ENCODE data around the gene MN1. TPM values are rescaled to one million over a fixed set of nuclear protein-coding genes. Genes with fewer than 3 reads are reported as not detected.

The MN1 gene
- total and polyA plus RNA-seq, 2 donors (not counting 1 experiment from before 2014, with no cell fraction given): 0.02 to 0.12 TPM

- no peak for TF ChIP-seq CTCF (IDR thresholded peaks at IDR 0.05)
- no peak for TF ChIP-seq EZH2 (IDR thresholded peaks at IDR 0.05; ENCODE audit: borderline replicate concordance, insufficient read depth, low read depth, low read length, poor library complexity, severe bottlenecking)
- DNase-seq (no peak), ATAC-seq (ENCODE audit: low read depth) (no peak)
- ChIA-PET POLR2A (no interaction called here), CTCF (no interaction called here)
- Histone ChIP-seq H3K27ac (ENCODE audit: low read length in 2 of 2) (no peak overlapping the region), H3K4me3 (ENCODE audit: control extremely low read depth in 1 of 5, extremely low read depth in 1 of 5, insufficient read depth in 1 of 5, low read depth in 2 of 5, low read length in 4 of 5) (no peak overlapping the region), H3K4me2 (replicated peaks; ENCODE audit: low read depth, low read length, poor library complexity, severe bottlenecking) (no peak overlapping the region), H3K36me3 (replicated peaks in 1 of 2; ENCODE audit: control extremely low read depth in 1 of 2, control insufficient read depth in 1 of 2, extremely low read depth in 1 of 2, insufficient read depth in 2 of 2, low read length in 1 of 2) (no peaks in the 10 kb centered on the region), H3K27me3 (replicated peaks in 1 of 4; ENCODE audit: control extremely low read depth in 1 of 4, control insufficient read depth in 3 of 4, insufficient read depth in 4 of 4, low read length in 3 of 4) (peaks cover 0 to 7% (median 2%) of the 10 kb centered on the region in 4 experiments), H3K9ac (ENCODE audit: low read length) (no peak overlapping the region), H2AFZ (ENCODE audit: insufficient read depth, low read depth, low read length, poor library complexity, severe bottlenecking) (no peak overlapping the region), H3K9me3 (ENCODE audit: control extremely low read depth in 1 of 3, control insufficient read depth in 2 of 3, insufficient read depth in 1 of 3, low read length in 2 of 3) (no peaks in the 10 kb centered on the region), H4K20me1 (ENCODE audit: control insufficient read depth, insufficient read depth, low read length, poor library complexity, severe bottlenecking) (no peaks in the 10 kb centered on the region), H3K79me2 (ENCODE audit: control insufficient read depth, insufficient read depth, low read length) (no peaks in the 10 kb centered on the region), H3K4me1 (ENCODE audit: control insufficient read depth in 2 of 2, insufficient read depth in 2 of 2, low read length in 2 of 2) (no peaks in the 10 kb centered on the region)
- WGBS (ENCODE audit: insufficient coverage): 85% methylated on average over 13 of the region's 15 CpGs
- Mint-ChIP-seq H3K27ac (no peak overlapping the region), H3K9me3 (ENCODE audit: insufficient read depth) (no peaks in the 10 kb centered on the region), H3K27me3 (peaks cover 24% of the 10 kb centered on the region), H3K4me3 (no peak overlapping the region), H3K4me1 (no peaks in the 10 kb centered on the region)
- intact Hi-C loops (cut with micrococcal nuclease): no loop called here
Observed at GRCh38 chr22:27810609-27811151, 9.1 kb upstream of the MN1 start.

- H3K4me1 ChIP-seq (ENCODE audit: control insufficient read depth in 2 of 2, insufficient read depth in 2 of 2, low read length in 2 of 2): peaks cover 0 to 1% of the 10 kb centered on the region in 2 donors
- H3K27ac Mint-ChIP-seq: no peak overlapping the region
- WGBS (ENCODE audit: insufficient coverage): 82% methylated on average over 11 of the region's 17 CpGs
- DNase-seq (no peak), ATAC-seq (ENCODE audit: low read depth) (no peak)
- POLR2A ChIA-PET: no interaction called here
- no peak overlapping the region for H3K9ac ChIP-seq (ENCODE audit: low read length)
- peaks cover 0 to 9% (median 4%) of the 10 kb centered on the region in 4 experiments for H3K27me3 ChIP-seq (replicated peaks in 1 of 4; ENCODE audit: control extremely low read depth in 1 of 4, control insufficient read depth in 3 of 4, insufficient read depth in 4 of 4, low read length in 3 of 4)
- H3K4me3 Mint-ChIP-seq: no peak overlapping the region
- H3K4me3 ChIP-seq (ENCODE audit: control extremely low read depth in 1 of 5, extremely low read depth in 1 of 5, insufficient read depth in 1 of 5, low read depth in 2 of 5, low read length in 4 of 5): no peak overlapping the region
- H3K27me3 Mint-ChIP-seq: peaks cover 31% of the 10 kb centered on the region
- H3K9me3 Mint-ChIP-seq (ENCODE audit: insufficient read depth): no peaks in the 10 kb centered on the region
- CTCF ChIA-PET: no interaction called here
- H3K4me2 ChIP-seq (replicated peaks; ENCODE audit: low read depth, low read length, poor library complexity, severe bottlenecking): no peak overlapping the region
- H3K4me1 Mint-ChIP-seq: peaks cover 4% of the 10 kb centered on the region
- intact Hi-C loops (cut with micrococcal nuclease): no loop called here
- H3K9me3 ChIP-seq (ENCODE audit: control extremely low read depth in 1 of 3, control insufficient read depth in 2 of 3, insufficient read depth in 1 of 3, low read length in 2 of 3): no peaks in the 10 kb centered on the region
- no peaks in the 10 kb centered on the region for H4K20me1 ChIP-seq (ENCODE audit: control insufficient read depth, insufficient read depth, low read length, poor library complexity, severe bottlenecking)
- no peak overlapping the region for H3K27ac ChIP-seq (ENCODE audit: low read length in 2 of 2)
- TF ChIP-seq CTCF (IDR thresholded peaks at IDR 0.05) (no peak), EZH2 (IDR thresholded peaks at IDR 0.05; ENCODE audit: borderline replicate concordance, insufficient read depth, low read depth, low read length, poor library complexity, severe bottlenecking) (no peak)
- H3K36me3 ChIP-seq (replicated peaks in 1 of 2; ENCODE audit: control extremely low read depth in 1 of 2, control insufficient read depth in 1 of 2, extremely low read depth in 1 of 2, insufficient read depth in 2 of 2, low read length in 1 of 2): no peaks in the 10 kb centered on the region
- H2AFZ ChIP-seq (ENCODE audit: insufficient read depth, low read depth, low read length, poor library complexity, severe bottlenecking): no peak overlapping the region
- H3K79me2 ChIP-seq (ENCODE audit: control insufficient read depth, insufficient read depth, low read length): no peaks in the 10 kb centered on the region
Observed at GRCh38 chr22:27809700-27810608, 8.4 kb upstream of the MN1 start.
